Measurements from ENCODE around the gene ZSWIM8. TPM values are rescaled to one million over a fixed set of nuclear protein-coding genes. Genes with fewer than 3 reads are reported as not detected.
A peak's percentile ranks its signal among the peaks of the same experiment; 100 is the strongest.

ZSWIM8 gene
- polyA plus RNA-seq, 3 donors = 7.8 to 150 (median 19.2) TPM

DNA sequence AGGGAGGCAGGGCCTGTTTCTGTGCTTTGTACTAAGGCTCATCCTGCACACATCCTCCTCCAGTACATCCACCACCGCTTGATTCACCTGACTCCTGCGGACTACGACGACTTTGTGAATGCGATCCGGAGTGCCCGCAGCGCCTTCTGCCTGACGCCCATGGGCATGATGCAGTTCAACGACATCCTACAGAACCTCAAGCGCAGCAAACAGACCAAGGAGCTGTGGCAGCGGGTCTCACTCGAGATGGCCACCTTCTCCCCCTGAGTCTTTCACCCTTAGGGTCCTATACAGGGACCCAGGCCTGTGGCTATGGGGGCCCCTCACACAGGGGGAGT is 15.8 kb downstream of the ZSWIM8 start:
- Mint-ChIP-seq H3K4me1 (peaks cover 10% of the 10 kb centered on the region), H3K27me3 (ENCODE audit: low read depth in 3 of 3) (no peaks in the 10 kb centered on the region), H3K36me3 (peaks cover 84 to 100% of the 10 kb centered on the region in 2 donors), H3K4me3 (no peak overlapping the region), H3K27ac (no peak overlapping the region), H3K9me3 (peaks cover 0 to 3% (median 0%) of the 10 kb centered on the region in 7 donors)
- H3K9ac ChIP-seq (ENCODE audit: insufficient read depth, low read length, poor library complexity, severe bottlenecking) = no peak overlapping the region
- peaks cover 93 to 100% of the 10 kb centered on the region in 2 donors for H3K36me3 ChIP-seq (replicated peaks in 1 of 2; ENCODE audit: control insufficient read depth in 1 of 2, insufficient read depth in 2 of 2, low read length in 2 of 2)
- peaks cover 1% of the 10 kb centered on the region for H3K79me2 ChIP-seq (ENCODE audit: insufficient read depth, low read length)
- WGBS (ENCODE audit: insufficient coverage) = 99% methylated on average over 13 of the region's 13 CpGs
- no peak overlapping the region for H3K27ac ChIP-seq (ENCODE audit: low read depth in 1 of 2, low read length in 2 of 2)
- peaks cover 84% of the 10 kb centered on the region for H4K20me1 ChIP-seq (ENCODE audit: insufficient read depth, low read length)
- H3K27me3 ChIP-seq (ENCODE audit: control insufficient read depth in 2 of 2, insufficient read depth in 2 of 2, low read length in 2 of 2) = no peaks in the 10 kb centered on the region
- DNase-seq = no peak
- H3K4me1 ChIP-seq (ENCODE audit: control insufficient read depth in 1 of 2, insufficient read depth in 2 of 2, low read length in 2 of 2) = no peaks in the 10 kb centered on the region
- TF ChIP-seq, protein P1, sequence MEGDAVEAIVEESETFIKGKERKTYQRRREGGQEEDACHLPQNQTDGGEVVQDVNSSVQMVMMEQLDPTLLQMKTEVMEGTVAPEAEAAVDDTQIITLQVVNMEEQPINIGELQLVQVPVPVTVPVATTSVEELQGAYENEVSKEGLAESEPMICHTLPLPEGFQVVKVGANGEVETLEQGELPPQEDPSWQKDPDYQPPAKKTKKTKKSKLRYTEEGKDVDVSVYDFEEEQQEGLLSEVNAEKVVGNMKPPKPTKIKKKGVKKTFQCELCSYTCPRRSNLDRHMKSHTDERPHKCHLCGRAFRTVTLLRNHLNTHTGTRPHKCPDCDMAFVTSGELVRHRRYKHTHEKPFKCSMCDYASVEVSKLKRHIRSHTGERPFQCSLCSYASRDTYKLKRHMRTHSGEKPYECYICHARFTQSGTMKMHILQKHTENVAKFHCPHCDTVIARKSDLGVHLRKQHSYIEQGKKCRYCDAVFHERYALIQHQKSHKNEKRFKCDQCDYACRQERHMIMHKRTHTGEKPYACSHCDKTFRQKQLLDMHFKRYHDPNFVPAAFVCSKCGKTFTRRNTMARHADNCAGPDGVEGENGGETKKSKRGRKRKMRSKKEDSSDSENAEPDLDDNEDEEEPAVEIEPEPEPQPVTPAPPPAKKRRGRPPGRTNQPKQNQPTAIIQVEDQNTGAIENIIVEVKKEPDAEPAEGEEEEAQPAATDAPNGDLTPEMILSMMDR (IDR thresholded peaks at IDR 0.05) = no peak
- H3K4me2 ChIP-seq (replicated peaks; ENCODE audit: extremely low read depth, low read length, poor library complexity, severe bottlenecking) = no peak overlapping the region
- no peak overlapping the region for H3K4me3 ChIP-seq (replicated peaks in 1 of 3; ENCODE audit: low read depth in 2 of 3, low read length in 3 of 3)
- no peak overlapping the region for H2AFZ ChIP-seq (ENCODE audit: insufficient read depth, low read depth, low read length, poor library complexity, severe bottlenecking)
- H3K9me3 ChIP-seq (replicated peaks in 1 of 2; ENCODE audit: control insufficient read depth in 1 of 2, insufficient read depth in 1 of 2, low read length in 2 of 2) = no peaks in the 10 kb centered on the region
- intact Hi-C loops (cut with micrococcal nuclease) = no loop called here

DNA sequence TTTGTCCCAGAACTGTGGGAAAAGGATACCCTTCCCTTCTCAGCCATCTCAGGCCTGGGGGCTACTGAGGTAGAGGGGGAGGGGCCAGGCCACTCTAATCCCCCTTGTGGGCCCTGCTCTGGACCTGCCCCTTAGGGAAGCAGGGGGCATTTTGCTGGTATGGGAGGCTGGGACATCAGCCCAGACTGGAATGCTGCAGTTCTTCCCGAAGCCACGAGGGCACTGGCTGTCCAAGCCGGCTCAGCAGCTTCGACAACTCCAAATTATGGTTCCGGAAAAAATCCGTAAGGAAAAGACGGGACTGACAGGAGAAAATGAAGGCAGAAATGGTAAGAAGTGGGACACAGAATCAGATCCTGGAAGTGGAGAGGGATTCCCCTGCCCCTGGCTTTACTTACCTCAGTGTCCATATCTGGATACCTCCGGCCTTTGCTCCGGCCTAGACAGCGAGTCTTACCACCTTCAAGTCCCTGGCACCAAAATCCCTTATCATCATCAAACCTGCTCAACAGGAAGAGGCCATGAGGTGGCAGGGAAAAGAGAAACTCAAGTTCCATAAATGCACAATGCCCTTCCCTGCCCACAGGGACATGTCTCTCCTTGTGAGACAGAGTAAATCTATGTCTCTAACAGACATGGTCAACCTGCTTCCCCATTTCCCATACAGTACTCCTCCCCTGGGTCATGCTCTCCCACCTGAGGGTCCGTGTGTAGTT is 17.0 kb downstream of the ZSWIM8 start:
- Mint-ChIP-seq H3K27me3 (ENCODE audit: low read depth in 3 of 3) (no peaks in the 10 kb centered on the region), H3K9me3 (peaks cover 0 to 3% (median 0%) of the 10 kb centered on the region in 7 donors), H3K4me1 (peaks cover 18% of the 10 kb centered on the region), H3K27ac (peak overlapping the region in 3 of 7 donors; percentile 28 to 54 (median 38)), H3K36me3 (peaks cover 85 to 100% of the 10 kb centered on the region in 2 donors), H3K4me3 (no peak overlapping the region)
- H3K27me3 ChIP-seq (ENCODE audit: control insufficient read depth in 2 of 2, insufficient read depth in 2 of 2, low read length in 2 of 2) = no peaks in the 10 kb centered on the region
- WGBS (ENCODE audit: insufficient coverage) = 93% methylated on average over 4 of the region's 11 CpGs
- peaks cover 88% of the 10 kb centered on the region for H4K20me1 ChIP-seq (ENCODE audit: insufficient read depth, low read length)
- no peak overlapping the region for H3K4me3 ChIP-seq (replicated peaks in 1 of 3; ENCODE audit: low read depth in 2 of 3, low read length in 3 of 3)
- no peak for DNase-seq
- H3K9ac ChIP-seq (ENCODE audit: insufficient read depth, low read length, poor library complexity, severe bottlenecking) = no peak overlapping the region
- peak overlapping the region in 1 of 2 donors; percentile 58 for H3K27ac ChIP-seq (ENCODE audit: low read depth in 1 of 2, low read length in 2 of 2)
- TF ChIP-seq, protein P1 (IDR thresholded peaks at IDR 0.05) = no peak
- peaks cover 93 to 100% of the 10 kb centered on the region in 2 donors for H3K36me3 ChIP-seq (replicated peaks in 1 of 2; ENCODE audit: control insufficient read depth in 1 of 2, insufficient read depth in 2 of 2, low read length in 2 of 2)
- H2AFZ ChIP-seq (ENCODE audit: insufficient read depth, low read depth, low read length, poor library complexity, severe bottlenecking) = no peak overlapping the region
- no peak overlapping the region for H3K4me2 ChIP-seq (replicated peaks; ENCODE audit: extremely low read depth, low read length, poor library complexity, severe bottlenecking)
- no peaks in the 10 kb centered on the region for H3K9me3 ChIP-seq (replicated peaks in 1 of 2; ENCODE audit: control insufficient read depth in 1 of 2, insufficient read depth in 1 of 2, low read length in 2 of 2)
- peaks cover 13% of the 10 kb centered on the region for H3K79me2 ChIP-seq (ENCODE audit: insufficient read depth, low read length)
- no peaks in the 10 kb centered on the region for H3K4me1 ChIP-seq (ENCODE audit: control insufficient read depth in 1 of 2, insufficient read depth in 2 of 2, low read length in 2 of 2)
- intact Hi-C loops (cut with micrococcal nuclease) = no loop called here
